ENCODE measurements around the gene SPEG. TPM values are rescaled to one million over a fixed set of nuclear protein-coding genes. Genes with fewer than 3 reads are reported as not detected.

Gene SPEG
- total RNA-seq, 2 donors from 2014 or later = 2.9 to 3.6 TPM

- peaks cover 9 to 30% of the 10 kb centered on the region in 2 donors for H3K27me3 ChIP-seq
Measured at GRCh38 chr2:219485201-219485580, 50.5 kb downstream of the SPEG start.

GRCh38 chr2:219486380-219486959 is 51.8 kb downstream of the SPEG start:
- no peak overlapping the region for H3K27ac ChIP-seq
- intact Hi-C loops (cut with DNase I) = no loop called here
- no peak overlapping the region for H3K4me3 ChIP-seq
- peaks cover 13% of the 10 kb centered on the region for H3K4me1 ChIP-seq
- no peaks in the 10 kb centered on the region for H3K9me3 ChIP-seq
- no peaks in the 10 kb centered on the region for H3K36me3 ChIP-seq (replicated peaks in 1 of 2; ENCODE audit: insufficient read depth in 1 of 2, low read depth in 2 of 2)
- ATAC-seq = no peak
- TF ChIP-seq POLR2A (IDR thresholded peaks at IDR 0.05) (no peak), CTCF (IDR thresholded peaks at IDR 0.05) (no peak)
- peaks cover 9 to 30% of the 10 kb centered on the region in 2 donors for H3K27me3 ChIP-seq
- WGBS, 2 donors = 68 to 75% methylated on average over 7 to 8 of the region's 8 CpGs
- no peak for DNase-seq

More at GRCh38 chr2:219485201-219485580, 50.5 kb downstream of the SPEG start:
- no peak for ATAC-seq
- no peaks in the 10 kb centered on the region for H3K36me3 ChIP-seq (replicated peaks in 1 of 2; ENCODE audit: insufficient read depth in 1 of 2, low read depth in 2 of 2)
- TF ChIP-seq CTCF (IDR thresholded peaks at IDR 0.05) = no peak
- H3K27ac ChIP-seq = no peak overlapping the region
- no peaks in the 10 kb centered on the region for H3K9me3 ChIP-seq
- no peak for DNase-seq
- H3K4me1 ChIP-seq = peaks cover 13% of the 10 kb centered on the region
- H3K4me3 ChIP-seq = no peak overlapping the region
- intact Hi-C loops (cut with DNase I) = no loop called here
- 72 to 76% methylated on average over 7 to 12 of the region's 12 CpGs for WGBS, 2 donors

- TF ChIP-seq POLR2A (IDR thresholded peaks at IDR 0.05) = no peak
- no peak for TF ChIP-seq CTCF (IDR thresholded peaks at IDR 0.05)
- H3K27me3 ChIP-seq = peaks cover 9 to 24% of the 10 kb centered on the region in 2 donors
- WGBS, 2 donors = 86 to 89% methylated on average over 11 to 12 of the region's 17 CpGs
- no peak for DNase-seq
- no peaks in the 10 kb centered on the region for H3K9me3 ChIP-seq
- H3K36me3 ChIP-seq (replicated peaks in 1 of 2; ENCODE audit: insufficient read depth in 1 of 2, low read depth in 2 of 2) = no peaks in the 10 kb centered on the region
- no peak overlapping the region for H3K27ac ChIP-seq
- intact Hi-C loops (cut with DNase I) = no loop called here
- H3K4me1 ChIP-seq = peaks cover 13% of the 10 kb centered on the region
- no peak for ATAC-seq
- no peak overlapping the region for H3K4me3 ChIP-seq
Measured at GRCh38 chr2:219488149-219488843, 53.7 kb downstream of the SPEG start.

- no peaks in the 10 kb centered on the region for H3K36me3 ChIP-seq (replicated peaks in 1 of 2; ENCODE audit: insufficient read depth in 1 of 2, low read depth in 2 of 2)
- no peak overlapping the region for H3K4me3 ChIP-seq
- H3K4me1 ChIP-seq = peaks cover 12% of the 10 kb centered on the region
- no peak for ATAC-seq
- DNase-seq = no peak
- no peak overlapping the region for H3K27ac ChIP-seq
- 84 to 87% methylated on average over 9 to 14 of the region's 14 CpGs for WGBS, 2 donors
- H3K27me3 ChIP-seq = peaks cover 9 to 18% of the 10 kb centered on the region in 2 donors
- H3K9me3 ChIP-seq = no peaks in the 10 kb centered on the region
- intact Hi-C loops (cut with DNase I) = no loop called here
- TF ChIP-seq CTCF (IDR thresholded peaks at IDR 0.05) (no peak), POLR2A (IDR thresholded peaks at IDR 0.05) (no peak)
Measured at GRCh38 chr2:219488844-219489194, 54.2 kb downstream of the SPEG start.

GRCh38 chr2:219489315-219489714 is 54.7 kb downstream of the SPEG start:
- DNase-seq (no peak), ATAC-seq (no peak)
- Histone ChIP-seq H3K4me3 (no peak overlapping the region), H3K4me1 (peaks cover 7% of the 10 kb centered on the region), H3K27me3 (peaks cover 5 to 14% of the 10 kb centered on the region in 2 donors), H3K27ac (no peak overlapping the region), H3K36me3 (replicated peaks in 1 of 2; ENCODE audit: insufficient read depth in 1 of 2, low read depth in 2 of 2) (no peaks in the 10 kb centered on the region), H3K9me3 (no peaks in the 10 kb centered on the region)
- 78 to 82% methylated on average over 9 of the region's 9 CpGs for WGBS, 2 donors
- intact Hi-C loops (cut with DNase I) = no loop called here
- no peak for TF ChIP-seq CTCF (IDR thresholded peaks at IDR 0.05)
- no peak for TF ChIP-seq POLR2A (IDR thresholded peaks at IDR 0.05)

Data from body of pancreas (tissue), 4 donors.